ENCODE measurements around the gene AGRN.

AGRN gene

GRCh38 chr1:1048765-1049164, 28.8 kb downstream of the AGRN start:
- H3K4me3 ChIP-seq (ENCODE audit: low read depth, low read length): no peak overlapping the region
- no peak for DNase-seq (ENCODE audit: low read depth)
- TF ChIP-seq MYC (IDR thresholded peaks at IDR 0.05; ENCODE audit: low read depth, low read length): no peak
- no peak for TF ChIP-seq MAX (IDR thresholded peaks at IDR 0.05; ENCODE audit: low read depth, low read length)
- no peak for TF ChIP-seq CTCF (IDR thresholded peaks at IDR 0.05; ENCODE audit: low read depth, low read length)
- TF ChIP-seq POLR2A (IDR thresholded peaks at IDR 0.05; ENCODE audit: extremely low read depth, insufficient read length): no peak

GRCh38 chr1:1049318-1050165, 29.6 kb downstream of the AGRN start:
- H3K4me3 ChIP-seq (ENCODE audit: low read depth, low read length): no peak overlapping the region
- DNase-seq (ENCODE audit: low read depth): no peak
- TF ChIP-seq CTCF (IDR thresholded peaks at IDR 0.05; ENCODE audit: low read depth, low read length): no peak

GRCh38 chr1:1050577-1051052, 30.7 kb downstream of the AGRN start:
- no peak for TF ChIP-seq MYC (IDR thresholded peaks at IDR 0.05; ENCODE audit: low read depth, low read length)
- TF ChIP-seq MAX (IDR thresholded peaks at IDR 0.05; ENCODE audit: low read depth, low read length): no peak
- no peak for TF ChIP-seq CTCF (IDR thresholded peaks at IDR 0.05; ENCODE audit: low read depth, low read length)
- no peak for DNase-seq (ENCODE audit: low read depth)
- no peak overlapping the region for H3K4me3 ChIP-seq (ENCODE audit: low read depth, low read length)

GRCh38 chr1:1051127-1051810, 31.3 kb downstream of the AGRN start:
- no peak overlapping the region for H3K4me3 ChIP-seq (ENCODE audit: low read depth, low read length)
- no peak for DNase-seq (ENCODE audit: low read depth)
- no peak for TF ChIP-seq POLR2A (IDR thresholded peaks at IDR 0.05; ENCODE audit: extremely low read depth, insufficient read length)
- no peak for TF ChIP-seq MYC (IDR thresholded peaks at IDR 0.05; ENCODE audit: low read depth, low read length)
- TF ChIP-seq CTCF (IDR thresholded peaks at IDR 0.05; ENCODE audit: low read depth, low read length): no peak
- TF ChIP-seq MAX (IDR thresholded peaks at IDR 0.05; ENCODE audit: low read depth, low read length): no peak

GRCh38 chr1:1052003-1052840, 32.3 kb downstream of the AGRN start:
- DNase-seq (ENCODE audit: low read depth): no peak
- no peak overlapping the region for H3K4me3 ChIP-seq (ENCODE audit: low read depth, low read length)
- TF ChIP-seq CTCF (IDR thresholded peaks at IDR 0.05; ENCODE audit: low read depth, low read length) (no peak), MAX (IDR thresholded peaks at IDR 0.05; ENCODE audit: low read depth, low read length) (no peak), MYC (IDR thresholded peaks at IDR 0.05; ENCODE audit: low read depth, low read length) (no peak), POLR2A (IDR thresholded peaks at IDR 0.05; ENCODE audit: extremely low read depth, insufficient read length) (no peak)
